ENCODE measurements around the gene LRIG2. TPM values are rescaled to one million over a fixed set of nuclear protein-coding genes. Genes with fewer than 3 reads are reported as not detected.
A peak's percentile ranks its signal among the peaks of the same experiment; 100 is the strongest.

LRIG2 gene
- total and polyA plus RNA-seq, 9 of the 15 experiments (the other 6 are each of a cell fraction or from before 2014, with no cell fraction given), result 1.8 to 28.1 (median 11.5) TPM

DNA sequence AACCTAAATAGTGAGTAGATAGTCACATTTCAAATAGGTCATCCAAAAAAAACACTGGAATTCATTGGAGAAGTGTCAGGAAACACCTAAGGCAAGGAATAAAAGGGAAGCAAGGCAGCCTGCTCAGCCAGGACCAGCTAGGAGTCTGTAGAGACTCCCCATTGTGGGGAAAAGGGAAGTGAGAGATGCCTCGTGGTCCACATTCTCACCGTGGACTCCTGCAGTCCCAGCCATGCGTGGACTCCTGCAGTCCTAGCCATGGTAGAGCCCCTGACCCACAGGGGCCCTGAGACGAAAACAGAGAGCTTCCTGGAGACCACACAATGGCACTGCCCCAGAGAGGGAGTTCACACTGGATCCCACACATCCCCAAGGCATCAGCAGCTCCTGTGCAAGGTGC, 97.5 kb downstream of the LRIG2 start:
- Histone ChIP-seq H3K4me2 (ENCODE audit: insufficient read depth, low read length) (no peak overlapping the region), H3K9me3 (replicated peaks; ENCODE audit: control insufficient read depth, insufficient read depth, low read depth, low read length) (no peaks in the 10 kb centered on the region; the same call in 1 of the 2 replicates), H3K9me1 (ENCODE audit: control insufficient read depth, insufficient read depth, low read length) (no peaks in the 10 kb centered on the region), H3K4me3 (no peak overlapping the region), H3K9ac (ENCODE audit: insufficient read depth in 1 of 2, low read depth in 2 of 2, low read length in 2 of 2) (no peak overlapping the region), H3K79me2 (ENCODE audit: control insufficient read depth, insufficient read depth, low read length) (no peaks in the 10 kb centered on the region), H3K36me3 (ENCODE audit: control insufficient read depth, insufficient read depth, low read length) (no peaks in the 10 kb centered on the region), H3K27ac (ENCODE audit: extremely low read depth, low read depth, low read length) (no peak overlapping the region), H3K27me3 (ENCODE audit: control insufficient read depth in 2 of 2, insufficient read depth in 2 of 2, low read length in 2 of 2) (peaks cover 0 to under 1% of the 10 kb centered on the region in 2 experiments; a peak in 1 of 5 replicates), H3K4me1 (replicated peaks in 1 of 2; ENCODE audit: control insufficient read depth in 2 of 2, insufficient read depth in 2 of 2, low read length in 2 of 2) (no peaks in the 10 kb centered on the region), H2AFZ (ENCODE audit: low read depth, low read length) (no peak overlapping the region), H4K20me1 (replicated peaks; ENCODE audit: control insufficient read depth, insufficient read depth, low read length) (no peaks in the 10 kb centered on the region)
- no peak for FAIRE-seq
- no peak for ATAC-seq
- DNase-seq (ENCODE audit: extremely low read depth in 1 of 4, low spot score in 3 of 4), result no peak
- 4% methylated on average over 4 of the region's 4 CpGs for WGBS (ENCODE audit: insufficient coverage, low coverage, missing lambda C conversion rate)
- peak; percentile 25; the same call in 1 of the 2 replicates for TF ChIP-seq SPI1 (IDR thresholded peaks at IDR 0.05; ENCODE audit: borderline replicate concordance, low read depth, low read length)
- TF ChIP-seq, protein P1, sequence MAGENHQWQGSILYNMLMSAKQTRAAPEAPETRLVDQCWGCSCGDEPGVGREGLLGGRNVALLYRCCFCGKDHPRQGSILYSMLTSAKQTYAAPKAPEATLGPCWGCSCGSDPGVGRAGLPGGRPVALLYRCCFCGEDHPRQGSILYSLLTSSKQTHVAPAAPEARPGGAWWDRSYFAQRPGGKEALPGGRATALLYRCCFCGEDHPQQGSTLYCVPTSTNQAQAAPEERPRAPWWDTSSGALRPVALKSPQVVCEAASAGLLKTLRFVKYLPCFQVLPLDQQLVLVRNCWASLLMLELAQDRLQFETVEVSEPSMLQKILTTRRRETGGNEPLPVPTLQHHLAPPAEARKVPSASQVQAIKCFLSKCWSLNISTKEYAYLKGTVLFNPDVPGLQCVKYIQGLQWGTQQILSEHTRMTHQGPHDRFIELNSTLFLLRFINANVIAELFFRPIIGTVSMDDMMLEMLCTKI (IDR thresholded peaks at IDR 0.05; ENCODE audit: partially characterized antibody), result no peak
- ChIA-PET POLR2A (interaction anchor here (0.6 kb wide), 1 partner anchor 30 kb away, joined by 3 read pairs; no protein-coding TSS in a partner anchor), CTCF (ENCODE audit: low intra/inter-chr PET ratio) (no interaction called here)
- in situ Hi-C loops (cut with MboI) (no loop called here), intact Hi-C loops (cut with micrococcal nuclease) (no loop called here)
- BruUV-seq (replicated peaks), result no TSS peak

DNA sequence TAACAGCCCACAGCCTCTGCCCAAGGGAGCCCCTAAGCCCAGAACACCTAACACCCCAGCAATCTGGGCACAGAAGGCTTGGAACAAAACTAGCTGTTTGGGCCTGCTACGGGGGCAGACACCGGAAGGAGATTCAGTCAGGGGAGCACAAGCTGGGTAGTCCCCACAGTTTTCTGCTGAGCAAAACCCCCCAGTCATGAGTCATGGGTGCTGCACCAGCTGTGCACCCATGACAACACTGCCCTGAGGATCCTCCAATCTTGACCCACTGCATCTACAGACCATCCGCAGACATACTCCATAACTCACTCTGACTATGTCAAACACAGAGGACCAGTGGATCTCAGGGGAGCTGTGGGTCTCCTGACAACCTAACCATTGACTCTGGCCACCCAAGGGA, 105.1 kb downstream of the LRIG2 start:
- H4K20me1 ChIP-seq (replicated peaks; ENCODE audit: control insufficient read depth, insufficient read depth, low read length), result no peaks in the 10 kb centered on the region
- H3K36me3 ChIP-seq (ENCODE audit: control insufficient read depth, insufficient read depth, low read length), result no peaks in the 10 kb centered on the region
- peaks cover 0 to 11% of the 10 kb centered on the region in 2 experiments; a peak in 1 of 5 replicates for H3K27me3 ChIP-seq (ENCODE audit: control insufficient read depth in 2 of 2, insufficient read depth in 2 of 2, low read length in 2 of 2)
- no peak overlapping the region for H3K4me3 ChIP-seq
- in situ Hi-C loops (cut with MboI) (no loop called here), intact Hi-C loops (cut with micrococcal nuclease) (no loop called here)
- H3K79me2 ChIP-seq (ENCODE audit: control insufficient read depth, insufficient read depth, low read length), result no peaks in the 10 kb centered on the region
- H3K4me1 ChIP-seq (replicated peaks in 1 of 2; ENCODE audit: control insufficient read depth in 2 of 2, insufficient read depth in 2 of 2, low read length in 2 of 2), result no peaks in the 10 kb centered on the region
- 0 out of 2 replicates have a peak, but pooled peaks have one; percentile 10 for TF ChIP-seq RFX1 (IDR thresholded peaks at IDR 0.05)
- no peak for TF ChIP-seq ZBTB11 (CRISPR knock-in tag; IDR thresholded peaks at IDR 0.05)
- no peak overlapping the region for H3K27ac ChIP-seq (ENCODE audit: extremely low read depth, low read depth, low read length)
- DNase-seq (ENCODE audit: extremely low read depth in 1 of 4, low spot score in 3 of 4) (no peak), ATAC-seq (no peak; the same call in 2 of the 3 replicates), FAIRE-seq (no peak)
- H2AFZ ChIP-seq (ENCODE audit: low read depth, low read length), result no peak overlapping the region
- WGBS (ENCODE audit: insufficient coverage, low coverage, missing lambda C conversion rate), result 4% methylated on average over 3 of the region's 3 CpGs
- POLR2A ChIA-PET, result interaction anchor here (0.6 to 1.3 kb wide), 4 partner anchors 12 to 367 kb away, joined by 3 to 4 read pairs (median 3); no protein-coding TSS in a partner anchor
- CTCF ChIA-PET (ENCODE audit: low intra/inter-chr PET ratio), result no interaction called here
- H3K9me1 ChIP-seq (ENCODE audit: control insufficient read depth, insufficient read depth, low read length), result no peaks in the 10 kb centered on the region
- BruUV-seq (replicated peaks), result no TSS peak
- H3K9me3 ChIP-seq (replicated peaks; ENCODE audit: control insufficient read depth, insufficient read depth, low read depth, low read length), result no peaks in the 10 kb centered on the region
- no peak overlapping the region for H3K9ac ChIP-seq (ENCODE audit: insufficient read depth in 1 of 2, low read depth in 2 of 2, low read length in 2 of 2)
- no peak overlapping the region for H3K4me2 ChIP-seq (ENCODE audit: insufficient read depth, low read length)
